CD4-positive, alpha-beta T cell (primary cell): ENCODE data around the gene SCN7A. TPM values are rescaled to one million over a fixed set of nuclear protein-coding genes. Genes with fewer than 3 reads are reported as not detected.
"Not testable (repeated sequence)": the region's sequence is repeated elsewhere in the genome, so short reads cannot be mapped to it uniquely, and the experiment has no call there.

Experiments
- ATAC-seq: fragments of 200-7000 bp; cut with Tn5 transposase; one replicate; pipeline ENCODE4 v1.10.0; 2022; ENCODE audit warnings: mild to moderate bottlenecking; ENCODE audit not compliant: poor library complexity
- CTCF ChIA-PET: fragments of 350-600 bp; sonication (Branson Sonifier 250); formaldehyde crosslinking; loops from one replicate; lab custom pipeline; 2021; ENCODE audit warnings: antibody characterized with exemption, inconsistent platforms; lab: Charles Lee
- POLR2A ChIA-PET: fragments of 350-600 bp; sonication (Branson Sonifier 250); formaldehyde crosslinking; loops from one replicate; lab custom pipeline; 2021; ENCODE audit warnings: antibody characterized with exemption, inconsistent platforms; lab: Charles Lee
- DNase-seq, 14 experiments: peaks; one replicate each; pipeline ENCODE4 v3.0.0-alpha.2; 2013 to 2020; ENCODE audit warnings: mixed read lengths in 2 of 14
- H3K27ac ChIP-seq, 2 donors: one replicate each; pipeline versions ENCODE4 v1.5.1 to v1.7.0; 2013; ENCODE audit warnings: low read length in 2 of 2, low read depth in 1 of 2, mild to moderate bottlenecking in 1 of 2
- H3K27me3 ChIP-seq, 2 experiments: 1 replicate in 1 of 2; 2 replicates in 1 of 2; pipeline versions ENCODE4 v1.6.1 to v1.7.0; 2013; ENCODE audit warnings: low read length in 2 of 2, control low read depth in 1 of 2, mild to moderate bottlenecking in 1 of 2, moderate library complexity in 1 of 2; ENCODE audit not compliant: insufficient read depth in 2 of 2, control insufficient read depth in 1 of 2
- H3K36me3 ChIP-seq: one replicate; pipeline ENCODE4 v1.6.1; 2013; ENCODE audit warnings: low read length, control low read depth; ENCODE audit not compliant: insufficient read depth
- H3K4me1 ChIP-seq: one replicate; pipeline ENCODE4 v1.6.1; 2013; ENCODE audit warnings: low read length, control low read depth; ENCODE audit not compliant: insufficient read depth
- H3K4me3 ChIP-seq: one replicate; pipeline ENCODE4 v1.5.1; 2013; ENCODE audit warnings: mild to moderate bottlenecking, low read length, moderate library complexity
- H3K9me3 ChIP-seq, 2 experiments: 1 replicate in 1 of 2; 2 replicates in 1 of 2; pipeline versions ENCODE4 v1.6.1 to v1.7.0; 2013; ENCODE audit warnings: low read length in 2 of 2, mild to moderate bottlenecking in 2 of 2, control low read depth in 1 of 2, moderate library complexity in 1 of 2; ENCODE audit not compliant: control insufficient read depth in 1 of 2, insufficient read depth in 1 of 2
- H3K27ac Mint-ChIP-seq: one replicate; pipeline ENCODE4 v1.8.0; 2020; ENCODE audit warnings: mixed read lengths
- H3K27me3 Mint-ChIP-seq: one replicate; pipeline ENCODE4 v1.8.0; 2021; ENCODE audit warnings: mixed read lengths
- H3K36me3 Mint-ChIP-seq: one replicate; pipeline ENCODE4 v1.8.0; 2021; ENCODE audit warnings: low read depth, mixed read lengths
- H3K4me1 Mint-ChIP-seq: one replicate; pipeline ENCODE4 v1.8.0; 2021; ENCODE audit warnings: low read depth, mixed read lengths
- H3K4me3 Mint-ChIP-seq: one replicate; pipeline ENCODE4 v1.8.0; 2020; ENCODE audit warnings: mild to moderate bottlenecking, mixed read lengths
- H3K9me3 Mint-ChIP-seq: one replicate; pipeline ENCODE4 v1.8.0; 2020; ENCODE audit warnings: mixed read lengths
- CTCF ChIP-seq: fragments of 200-600 bp; IDR thresholded peaks from one replicate; pipeline ENCODE4 v1.8.0; 2022; ENCODE audit warnings: antibody characterized with exemption, mild to moderate bottlenecking
- intact Hi-C, 2 experiments: fragments of 100-400 bp; cut with DNase I in 1 of 2; cut with micrococcal nuclease in 1 of 2; formaldehyde crosslinking; loops; one replicate each; pipeline versions ENCODE4 v1.15.1 to v1.9.0; 2023 to 2025; cut with DNase I, micrococcal nuclease
- total RNA-seq, 174 experiments: library from RNA in 2 of 174; stranded (reverse) in 2 of 174; gene quantifications; one replicate each; pipeline ENCODE4 v1.2.3 and lab custom pipeline; 2021 to 2026

SCN7A gene
- total RNA-seq, 2 experiments from 2014 or later = not detected

DNA sequence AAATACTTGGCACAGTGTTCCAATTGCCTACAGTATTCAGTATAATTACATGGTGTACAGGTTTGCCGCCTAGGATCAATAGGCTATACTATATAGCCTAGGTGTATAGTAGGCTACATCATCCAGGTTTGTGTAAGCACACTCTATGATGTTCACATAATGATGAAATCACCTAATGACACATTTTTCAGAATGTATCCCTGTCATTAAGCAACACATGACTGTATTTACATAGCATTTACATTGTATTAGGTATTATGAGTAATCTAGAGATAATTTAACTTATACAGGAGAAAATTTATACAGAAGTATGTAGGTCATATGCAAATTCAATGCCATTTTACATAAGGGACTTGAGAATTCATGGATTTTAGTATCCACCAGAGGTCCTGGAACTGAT is 35.4 kb downstream of the SCN7A start:
- Mint-ChIP-seq H3K4me1 (no peaks in the 10 kb centered on the region), H3K27ac (no peak overlapping the region), H3K4me3 (no peak overlapping the region), H3K27me3 (no peaks in the 10 kb centered on the region), H3K36me3 (no peaks in the 10 kb centered on the region), H3K9me3 (no peaks in the 10 kb centered on the region)
- Histone ChIP-seq H3K4me1 (no peaks in the 10 kb centered on the region), H3K27me3 (no peaks in the 10 kb centered on the region), H3K36me3 (no peaks in the 10 kb centered on the region), H3K27ac (no peak overlapping the region), H3K4me3 (no peak overlapping the region), H3K9me3 (no peaks in the 10 kb centered on the region)
- ChIA-PET POLR2A (no interaction called here), CTCF (no interaction called here)
- no peak for TF ChIP-seq CTCF
- ATAC-seq (no peak), DNase-seq (no peak)
- intact Hi-C loops = no loop called here

- POLR2A ChIA-PET, CTCF ChIA-PET, H3K27me3 ChIP-seq, H3K27ac Mint-ChIP-seq, H3K27ac ChIP-seq, H3K4me3 ChIP-seq, ATAC-seq, H3K9me3 ChIP-seq, H3K4me1 ChIP-seq, DNase-seq, H3K36me3 ChIP-seq, H3K36me3 Mint-ChIP-seq, H3K9me3 Mint-ChIP-seq, H3K4me1 Mint-ChIP-seq, H3K4me3 Mint-ChIP-seq, H3K27me3 Mint-ChIP-seq, intact Hi-C loops: not testable (repeated sequence)
Measured at GRCh38 chr2:166455823-166456222, 38.2 kb downstream of the SCN7A start.

- H3K27ac Mint-ChIP-seq = no peak overlapping the region
Measured at GRCh38 chr2:166454006-166454595, 39.9 kb downstream of the SCN7A start.

More at GRCh38 chr2:166454006-166454595, 39.9 kb downstream of the SCN7A start:
- H3K9me3 Mint-ChIP-seq = no peaks in the 10 kb centered on the region
- no peak for DNase-seq
- no peak for ATAC-seq
- H3K4me3 Mint-ChIP-seq = no peak overlapping the region
- H3K27me3 ChIP-seq = no peaks in the 10 kb centered on the region
- H3K4me1 Mint-ChIP-seq = no peaks in the 10 kb centered on the region
- H3K27me3 Mint-ChIP-seq = no peaks in the 10 kb centered on the region
- TF ChIP-seq CTCF = no peak
- H3K27ac ChIP-seq = no peak overlapping the region
- intact Hi-C loops = no loop called here
- ChIA-PET CTCF (no interaction called here), POLR2A (no interaction called here)
- no peaks in the 10 kb centered on the region for H3K36me3 Mint-ChIP-seq
- H3K4me3 ChIP-seq = no peak overlapping the region
- no peaks in the 10 kb centered on the region for H3K36me3 ChIP-seq
- H3K4me1 ChIP-seq = no peaks in the 10 kb centered on the region
- H3K9me3 ChIP-seq = no peaks in the 10 kb centered on the region
